ENCODE measurements around the gene CTDSP2.
A peak's percentile ranks its signal among the peaks of the same experiment; 100 is the strongest.
"Not testable (repeated sequence)": the region's sequence is repeated elsewhere in the genome, so short reads cannot be mapped to it uniquely, and the experiment has no call there.

Gene CTDSP2

GRCh38 chr12:57846577-57847319 lies at the start of gene CTDSP2:
Gene CTDSP2, minus strand, starts transcription at chr12:57846729. Its CDS starts 294 bp downstream, at chr12:57846435.
- peak; percentile 92 for DNase-seq

- DNase-seq: no peak
Observed at GRCh38 chr12:57896115-57896433, 49.5 kb upstream of the CTDSP2 start.

GRCh38 chr12:57895389-57896114 lies 49.0 kb upstream of the CTDSP2 start:
- DNase-seq: no peak

GRCh38 chr12:57894399-57895292 lies 48.1 kb upstream of the CTDSP2 start:
- DNase-seq: no peak

- DNase-seq: no peak
Observed at GRCh38 chr12:57893431-57894353, 47.2 kb upstream of the CTDSP2 start.

- DNase-seq: no peak
Observed at GRCh38 chr12:57892232-57892972, 45.9 kb upstream of the CTDSP2 start.

GRCh38 chr12:57891542-57892228 lies 45.2 kb upstream of the CTDSP2 start:
- no peak for DNase-seq

GRCh38 chr12:57890191-57891115 lies 43.9 kb upstream of the CTDSP2 start:
- DNase-seq: no peak

- DNase-seq: no peak
Observed at GRCh38 chr12:57889500-57889989, 43.0 kb upstream of the CTDSP2 start.

- DNase-seq: no peak
Observed at GRCh38 chr12:57888409-57889157, 42.1 kb upstream of the CTDSP2 start.

GRCh38 chr12:57887631-57888408 lies 41.3 kb upstream of the CTDSP2 start:
- DNase-seq: no peak

GRCh38 chr12:57886964-57887363 lies 40.4 kb upstream of the CTDSP2 start:
- DNase-seq: not testable (repeated sequence)

GRCh38 chr12:57886542-57886941 lies 40.0 kb upstream of the CTDSP2 start:
- no peak for DNase-seq

GRCh38 chr12:57885207-57885606 lies 38.7 kb upstream of the CTDSP2 start:
- DNase-seq: no peak

GRCh38 chr12:57883700-57884099 lies 37.2 kb upstream of the CTDSP2 start:
- no peak for DNase-seq

GRCh38 chr12:57883057-57883456 lies 36.5 kb upstream of the CTDSP2 start:
- DNase-seq: no peak

GRCh38 chr12:57882575-57882974 lies 36.0 kb upstream of the CTDSP2 start:
- no peak for DNase-seq

- DNase-seq: no peak
Observed at GRCh38 chr12:57881475-57881874, 34.9 kb upstream of the CTDSP2 start.

All from CD4-positive, alpha-beta T cell treated with Interleukin-10 for 1 hour (primary cell).